Gastroesophageal sphincter (tissue), 4 donors: ENCODE data around the gene CARF. TPM values are rescaled to one million over a fixed set of nuclear protein-coding genes. Genes with fewer than 3 reads are reported as not detected.
"Not testable (repeated sequence)": the region's sequence is repeated elsewhere in the genome, so short reads cannot be mapped to it uniquely, and the experiment has no call there.

ENCODE experiments used
- ATAC-seq: fragments of 150-250 bp; one replicate; pipeline ENCODE4 v1.9.1; 2016; ENCODE audit warnings: mild to moderate bottlenecking, moderate library complexity
- H3K27ac ChIP-seq, 4 donors: fragments of 200-600 bp; sonication (generic) in 3 of 4; 1 replicate in 3 of 4; 2 replicates in 1 of 4; pipeline ENCODE4 v1.5.1; 2016 to 2019
- H3K27me3 ChIP-seq: fragments of 200-600 bp; sonication (generic); one replicate; pipeline ENCODE4 v1.5.1; 2019
- H3K36me3 ChIP-seq, 2 donors: fragments of 200-600 bp; sonication (generic); one replicate each; pipeline ENCODE4 v1.5.1; 2019; ENCODE audit warnings: control low read depth in 1 of 2
- H3K4me1 ChIP-seq, 3 donors: fragments of 200-600 bp; sonication (generic); 1 replicate in 2 of 3; 2 replicates in 1 of 3; pipeline ENCODE4 v1.5.1; 2016 to 2019; ENCODE audit warnings: control low read depth in 2 of 3
- H3K4me3 ChIP-seq, 2 donors: fragments of 200-600 bp; sonication (generic); one replicate each; pipeline ENCODE4 v1.5.1; 2019; ENCODE audit warnings: mild to moderate bottlenecking in 1 of 2, moderate library complexity in 1 of 2
- H3K9me3 ChIP-seq, 3 donors: fragments of 200-600 bp; sonication (generic); one replicate each; pipeline ENCODE4 v1.5.1; 2017 to 2019; ENCODE audit warnings: control low read depth in 2 of 3
- EP300 ChIP-seq: sonication (generic); formaldehyde crosslinking; IDR thresholded peaks from one replicate; pipeline ENCODE4 v1.6.1; 2017; ENCODE audit warnings: antibody characterized with exemption, mild to moderate bottlenecking
- POLR2A ChIP-seq, 2 donors: fragments of 450-650 bp; IDR thresholded peaks; one replicate each; pipeline ENCODE4 v1.6.1; 2017; ENCODE audit warnings: antibody characterized with exemption in 2 of 2, mild to moderate bottlenecking in 2 of 2, moderate library complexity in 1 of 2
- POLR2AphosphoS5 ChIP-seq: sonication (generic); formaldehyde crosslinking; IDR thresholded peaks from one replicate; pipeline ENCODE4 v1.6.1; 2017; ENCODE audit warnings: antibody characterized with exemption
- WGBS, 2 donors: methylation state at CpG; one replicate each; pipeline ENCODE4 v1.1.5; 2018; ENCODE audit warnings: low coverage in 1 of 2; 5-methylcytosine and 5-hydroxymethylcytosine counted together
- total RNA-seq, 4 donors: library from RNA; depleted of rRNA; stranded (reverse); fragments of >200 nt; gene quantifications; one replicate each; pipeline ENCODE4 v1.1.0, GENCODE V29; 2016
- TF ChIP-seq, protein P1 (sequence below), 4 experiments: fragments of 200-600 bp in 2 of 4; fragments of 450-650 bp in 2 of 4; sonication (generic) in 1 of 4; IDR thresholded peaks; one replicate each; pipeline ENCODE4 v1.5.1; 2017 to 2019; ENCODE audit warnings: antibody characterized with exemption in 4 of 4, mild to moderate bottlenecking in 2 of 4, moderate library complexity in 2 of 4

The CARF gene
- total RNA-seq, 4 donors from 2014 or later: 8.6 to 15.7 (median 9.7) TPM

DNA sequence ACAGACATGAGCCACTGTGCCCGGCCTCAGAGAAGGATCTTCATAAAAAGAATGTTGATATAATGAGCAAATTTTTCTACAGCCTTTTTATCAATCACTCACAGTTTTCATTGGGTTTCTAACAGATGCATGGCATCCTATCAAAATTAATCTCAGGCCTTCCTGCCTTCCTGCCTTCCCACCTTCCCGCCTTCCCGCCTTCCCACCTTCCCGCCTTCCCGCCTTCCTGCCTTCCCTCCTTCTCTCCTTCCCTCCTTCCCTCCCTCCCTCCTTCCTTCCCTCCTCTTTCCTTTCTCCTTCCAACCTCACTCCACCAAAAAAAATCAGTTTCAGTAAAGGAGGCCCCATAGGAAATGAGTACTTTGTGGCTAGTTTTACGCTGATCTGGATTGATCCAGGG, 48.4 kb downstream of the CARF start:
- Histone ChIP-seq H3K4me1 (no peaks in the 10 kb centered on the region), H3K27me3 (no peaks in the 10 kb centered on the region), H3K4me3 (no peak overlapping the region), H3K27ac (no peak overlapping the region), H3K36me3 (peaks cover 0 to 57% of the 10 kb centered on the region in 2 donors), H3K9me3 (no peaks in the 10 kb centered on the region)
- no peak for TF ChIP-seq EP300
- TF ChIP-seq POLR2AphosphoS5: no peak
- TF ChIP-seq POLR2A (IDR thresholded peaks at IDR 0.05): no peak
- no peak for ATAC-seq
- 92 to 93% methylated on average over 5 to 6 of the region's 6 CpGs for WGBS, 2 donors

DNA sequence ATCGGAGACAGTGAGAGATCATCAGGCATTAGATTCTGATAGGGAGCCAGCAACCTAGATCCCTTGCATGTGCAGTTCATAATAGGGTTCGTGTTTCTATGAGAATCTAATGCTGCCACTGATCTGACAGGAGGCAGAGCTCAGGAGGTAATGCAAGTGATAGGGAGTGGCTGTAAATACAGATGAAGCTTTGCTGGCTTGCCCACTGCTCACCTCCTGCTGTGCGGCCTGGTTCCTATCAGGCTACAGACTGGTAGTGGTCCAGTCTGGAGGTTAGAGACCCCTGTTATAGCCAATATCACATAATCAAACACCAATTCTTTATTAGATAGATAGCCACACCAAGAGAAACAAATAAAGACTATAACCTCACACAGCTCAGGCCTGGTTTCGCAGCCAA, 51.6 kb downstream of the CARF start:
- H3K9me3 ChIP-seq: no peaks in the 10 kb centered on the region
- no peak for TF ChIP-seq EP300
- TF ChIP-seq POLR2A (IDR thresholded peaks at IDR 0.05): no peak
- TF ChIP-seq POLR2AphosphoS5: no peak
- TF ChIP-seq, protein P1, sequence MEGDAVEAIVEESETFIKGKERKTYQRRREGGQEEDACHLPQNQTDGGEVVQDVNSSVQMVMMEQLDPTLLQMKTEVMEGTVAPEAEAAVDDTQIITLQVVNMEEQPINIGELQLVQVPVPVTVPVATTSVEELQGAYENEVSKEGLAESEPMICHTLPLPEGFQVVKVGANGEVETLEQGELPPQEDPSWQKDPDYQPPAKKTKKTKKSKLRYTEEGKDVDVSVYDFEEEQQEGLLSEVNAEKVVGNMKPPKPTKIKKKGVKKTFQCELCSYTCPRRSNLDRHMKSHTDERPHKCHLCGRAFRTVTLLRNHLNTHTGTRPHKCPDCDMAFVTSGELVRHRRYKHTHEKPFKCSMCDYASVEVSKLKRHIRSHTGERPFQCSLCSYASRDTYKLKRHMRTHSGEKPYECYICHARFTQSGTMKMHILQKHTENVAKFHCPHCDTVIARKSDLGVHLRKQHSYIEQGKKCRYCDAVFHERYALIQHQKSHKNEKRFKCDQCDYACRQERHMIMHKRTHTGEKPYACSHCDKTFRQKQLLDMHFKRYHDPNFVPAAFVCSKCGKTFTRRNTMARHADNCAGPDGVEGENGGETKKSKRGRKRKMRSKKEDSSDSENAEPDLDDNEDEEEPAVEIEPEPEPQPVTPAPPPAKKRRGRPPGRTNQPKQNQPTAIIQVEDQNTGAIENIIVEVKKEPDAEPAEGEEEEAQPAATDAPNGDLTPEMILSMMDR (IDR thresholded peaks at IDR 0.05): no peak
- peaks cover 0 to 45% of the 10 kb centered on the region in 2 donors for H3K36me3 ChIP-seq
- no peaks in the 10 kb centered on the region for H3K27me3 ChIP-seq
- WGBS, 2 donors: 93 to 95% methylated on average over 4 of the region's 4 CpGs
- no peak overlapping the region for H3K4me3 ChIP-seq
- no peak overlapping the region for H3K27ac ChIP-seq
- H3K4me1 ChIP-seq: no peaks in the 10 kb centered on the region
- ATAC-seq: no peak

DNA sequence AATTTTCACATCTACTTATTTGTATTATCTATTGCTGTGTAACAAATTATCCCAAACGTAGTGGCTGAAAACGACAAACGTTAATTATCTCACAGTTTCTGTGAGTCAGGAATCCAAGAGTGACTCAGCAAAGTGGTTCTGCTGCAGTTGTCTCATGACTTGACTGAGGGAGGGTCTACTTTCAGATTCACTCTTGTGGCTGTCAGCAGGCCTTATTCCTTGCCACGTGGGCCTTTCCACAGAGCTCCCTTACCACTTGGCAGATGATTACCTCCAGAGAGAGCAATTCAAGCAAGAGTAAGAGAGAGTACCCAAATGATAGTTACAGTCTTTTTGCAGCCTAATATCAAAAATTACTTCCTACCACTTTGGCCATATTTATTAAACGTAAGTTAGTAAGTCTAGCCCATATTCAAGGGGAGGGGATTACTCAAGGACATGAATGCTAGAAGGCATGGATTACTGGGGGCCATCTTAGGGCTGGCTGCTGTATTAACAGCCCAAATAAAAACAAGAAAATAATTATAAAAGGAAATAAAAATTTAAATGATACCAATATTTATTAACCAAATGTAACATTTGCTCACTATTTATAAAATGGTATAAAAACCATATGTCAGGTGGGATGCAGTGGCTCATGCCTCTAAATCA, 53.9 kb downstream of the CARF start:
- 60 to 85% methylated on average over 4 to 5 of the region's 5 CpGs for WGBS, 2 donors

DNA sequence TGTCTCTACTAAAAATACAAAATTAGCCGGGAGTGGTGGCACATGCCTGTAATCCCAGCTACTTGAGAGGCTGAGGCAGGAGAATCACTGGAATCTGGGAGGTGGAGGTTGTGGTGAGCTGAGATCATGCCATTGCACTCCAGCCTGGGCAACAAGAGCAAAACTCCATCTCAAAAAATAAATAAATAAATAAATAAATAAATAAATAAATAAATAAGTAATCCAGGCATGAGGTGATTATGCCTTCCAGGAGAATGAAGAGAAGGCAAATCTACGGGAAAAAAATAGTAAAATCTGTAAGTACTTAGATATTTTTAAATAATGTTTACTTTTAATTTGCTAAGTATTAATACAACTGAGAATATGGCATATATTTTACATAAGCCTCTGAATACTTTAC, 57.3 kb downstream of the CARF start:
- not testable (repeated sequence) for H3K27ac ChIP-seq

More for the DNA sequence above, 53.9 kb downstream of the CARF start:
- ATAC-seq: no peak
- TF ChIP-seq EP300 (no peak), POLR2A (IDR thresholded peaks at IDR 0.05) (no peak), POLR2AphosphoS5 (no peak)
- TF ChIP-seq, protein P1 (IDR thresholded peaks at IDR 0.05): no peak
- Histone ChIP-seq H3K4me3 (no peak overlapping the region), H3K36me3 (peaks cover 0 to 27% of the 10 kb centered on the region in 2 donors), H3K27me3 (no peaks in the 10 kb centered on the region), H3K9me3 (no peaks in the 10 kb centered on the region), H3K4me1 (no peaks in the 10 kb centered on the region), H3K27ac (no peak overlapping the region)

DNA sequence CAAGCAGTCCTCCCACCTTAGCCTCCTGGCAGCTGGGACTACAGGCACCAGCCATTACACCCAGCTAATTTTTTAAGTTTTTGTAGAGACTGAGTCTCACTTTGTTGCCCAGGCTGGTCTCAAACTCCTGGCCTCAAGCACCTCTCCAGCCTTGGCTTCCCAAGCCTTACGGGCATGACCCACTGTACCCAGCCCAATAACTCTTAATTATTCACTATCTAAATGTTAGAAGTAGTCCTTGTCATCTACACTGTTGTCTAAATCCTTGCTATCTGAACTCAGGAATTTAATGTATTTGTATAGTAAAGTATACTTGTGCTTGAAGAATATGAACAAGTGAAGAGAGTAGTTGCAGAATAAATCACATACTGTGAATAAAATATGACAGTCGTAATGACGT, 64.7 kb downstream of the CARF start:
- no peaks in the 10 kb centered on the region for H3K4me1 ChIP-seq
- no peak overlapping the region for H3K27ac ChIP-seq
- H3K27me3 ChIP-seq: no peaks in the 10 kb centered on the region
- ATAC-seq: no peak
- H3K9me3 ChIP-seq: no peaks in the 10 kb centered on the region
- TF ChIP-seq POLR2AphosphoS5 (no peak), EP300 (no peak), POLR2A (IDR thresholded peaks at IDR 0.05) (no peak)
- TF ChIP-seq, protein P1 (IDR thresholded peaks at IDR 0.05): no peak
- H3K36me3 ChIP-seq: peaks cover 0 to 86% of the 10 kb centered on the region in 2 donors
- WGBS, 2 donors: 88 to 91% methylated on average over 3 of the region's 3 CpGs
- H3K4me3 ChIP-seq: no peak overlapping the region

More for the DNA sequence above, 57.3 kb downstream of the CARF start:
- H3K4me1 ChIP-seq, ATAC-seq, H3K4me3 ChIP-seq, H3K9me3 ChIP-seq, H3K27me3 ChIP-seq: not testable (repeated sequence)
- peaks cover 0 to 42% of the 10 kb centered on the region in 2 donors for H3K36me3 ChIP-seq
- 0% methylated on average over 1 of the region's 2 CpGs for WGBS, 2 donors

DNA sequence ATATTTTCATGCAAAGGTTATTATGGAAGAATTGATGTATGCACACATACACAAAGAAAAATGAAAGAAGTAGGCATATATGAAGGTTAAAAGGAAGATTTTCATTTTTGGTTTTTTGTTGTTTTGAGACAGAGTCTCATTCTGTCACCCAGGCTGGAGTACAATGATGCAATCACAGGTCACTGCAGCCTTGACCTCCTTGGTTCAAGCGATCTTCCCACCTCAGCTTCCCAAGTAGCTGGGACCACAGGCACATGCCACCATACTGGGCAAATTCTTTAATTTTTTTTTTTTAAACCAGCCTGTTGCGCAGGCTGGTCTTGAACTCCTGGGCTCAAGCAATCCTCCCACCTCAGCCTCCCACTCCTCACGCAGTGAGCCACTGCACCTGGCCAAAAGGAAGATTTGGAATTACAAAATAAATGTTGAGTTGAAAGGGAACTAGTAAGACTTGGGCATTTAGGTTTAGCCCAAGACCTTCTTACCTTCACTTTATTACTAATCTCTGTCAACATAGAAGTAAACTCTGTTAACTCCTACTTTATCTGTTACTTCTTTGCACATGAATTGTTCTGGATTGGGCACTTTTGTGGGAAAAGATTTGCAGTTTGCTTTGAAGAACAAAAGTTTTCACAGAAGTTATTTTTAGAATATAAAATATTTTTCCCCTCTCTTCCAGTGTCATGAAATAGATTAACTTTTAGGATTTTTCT, 70.9 kb downstream of the CARF start:
- WGBS, 2 donors: 90 to 95% methylated on average over 3 of the region's 3 CpGs

More for the DNA sequence above, 70.9 kb downstream of the CARF start:
- Histone ChIP-seq H3K27ac (no peak overlapping the region), H3K36me3 (peaks cover 0 to 63% of the 10 kb centered on the region in 2 donors), H3K4me3 (no peak overlapping the region), H3K9me3 (no peaks in the 10 kb centered on the region), H3K4me1 (no peaks in the 10 kb centered on the region), H3K27me3 (no peaks in the 10 kb centered on the region)
- no peak for ATAC-seq
- TF ChIP-seq, protein P1 (IDR thresholded peaks at IDR 0.05): no peak
- TF ChIP-seq EP300 (no peak), POLR2AphosphoS5 (no peak), POLR2A (IDR thresholded peaks at IDR 0.05) (no peak)
